H1 (cell line): ENCODE measurements around the gene C3orf20. TPM values are rescaled to one million over a fixed set of nuclear protein-coding genes. Genes with fewer than 3 reads are reported as not detected.

Source experiments
- CTCF ChIA-PET: fragments of 300-600 bp; sonication (Branson Sonifier 250); formaldehyde crosslinking; loops from one replicate; lab custom pipeline; 2021; ENCODE audit not compliant: partially characterized antibody; lab: Charles Lee
- POLR2A ChIA-PET: fragments of 300-600 bp; sonication (Branson Sonifier 250); formaldehyde crosslinking; loops from one replicate; lab custom pipeline; 2021; ENCODE audit warnings: inconsistent platforms; ENCODE audit not compliant: partially characterized antibody; lab: Charles Lee
- DNase-seq, 2 experiments: peaks; one replicate each; pipeline versions ENCODE4 v3.0.0 to v3.0.0-alpha.2; 2010 to 2022; ENCODE audit warnings: low spot score in 2 of 2, low read depth in 1 of 2, mixed read lengths in 1 of 2
- FAIRE-seq: peaks from 2 replicates; lab custom pipeline; 2011; peaks lifted over from hg19 to GRCh38; lab: Jason Lieb, UNC
- H2AFZ ChIP-seq: 2 replicates; pipeline ENCODE4 v1.8.1; 2012; ENCODE audit warnings: low read length, inconsistent platforms
- H2AK5ac ChIP-seq: 2 replicates; pipeline ENCODE4 v1.6.1; 2013; ENCODE audit warnings: low read depth, low read length
- H2BK120ac ChIP-seq: replicated peaks from 2 replicates; pipeline ENCODE3; 2013; ENCODE audit warnings: low read depth, low read length, inconsistent platforms
- H2BK12ac ChIP-seq: 2 replicates; pipeline ENCODE4 v1.6.1; 2013; ENCODE audit warnings: low read depth, low read length
- H2BK15ac ChIP-seq: 2 replicates; pipeline ENCODE4 v1.6.1; 2013; ENCODE audit warnings: low read length
- H2BK20ac ChIP-seq: 2 replicates; pipeline ENCODE4 v1.6.1; 2013; ENCODE audit warnings: low read length
- H2BK5ac ChIP-seq: 2 replicates; pipeline ENCODE4 v1.6.1; 2013; ENCODE audit warnings: low read depth, low read length
- H3K14ac ChIP-seq: 2 replicates; pipeline ENCODE4 v1.6.1; 2013; ENCODE audit warnings: inconsistent platforms; ENCODE audit not compliant: insufficient read length
- H3K18ac ChIP-seq: 2 replicates; pipeline ENCODE4 v1.6.1; 2013; ENCODE audit warnings: low read length; ENCODE audit errors: extremely low read depth
- H3K23ac ChIP-seq: 2 replicates; pipeline ENCODE4 v1.6.1; 2013; ENCODE audit warnings: inconsistent platforms; ENCODE audit not compliant: insufficient read length
- H3K23me2 ChIP-seq: 2 replicates; pipeline ENCODE4 v1.6.1; 2013; ENCODE audit warnings: low read depth, low read length
- H3K27ac ChIP-seq: 2 replicates; pipeline ENCODE4 v1.6.1; 2011; ENCODE audit warnings: low read depth, low read length, inconsistent platforms
- H3K27me3 ChIP-seq, 4 experiments: replicated peaks in 1 of 4; 1 replicate in 1 of 4; 2 replicates in 3 of 4; pipeline versions ENCODE4 v1.6.1 to v1.8.1; 2011 to 2013; ENCODE audit warnings: low read length in 3 of 4, mild to moderate bottlenecking in 3 of 4, inconsistent platforms in 2 of 4, mixed read lengths in 2 of 4, moderate library complexity in 1 of 4; ENCODE audit not compliant: control insufficient read depth in 3 of 4, insufficient read depth in 3 of 4; ENCODE audit errors: extremely low read depth in 1 of 4
- H3K36me3 ChIP-seq, 4 experiments: 2 replicates each; pipeline versions ENCODE4 v1.6.1 to v1.8.1; 2011 to 2013; ENCODE audit warnings: mild to moderate bottlenecking in 4 of 4, low read length in 3 of 4, moderate library complexity in 2 of 4, control low read depth in 1 of 4, inconsistent platforms in 1 of 4; ENCODE audit not compliant: insufficient read depth in 4 of 4, control insufficient read depth in 2 of 4
- H3K4ac ChIP-seq: replicated peaks from 2 replicates; pipeline ENCODE3; 2013; ENCODE audit warnings: low read length, low read depth, mixed read lengths, inconsistent platforms; ENCODE audit not compliant: insufficient read length
- H3K4me1 ChIP-seq, 4 experiments: replicated peaks in 1 of 4; 1 replicate in 1 of 4; 2 replicates in 3 of 4; pipeline versions ENCODE4 v1.6.1 to v1.8.1; 2011 to 2013; ENCODE audit warnings: low read length in 3 of 4, inconsistent platforms in 2 of 4, mixed read lengths in 1 of 4; ENCODE audit not compliant: insufficient read depth in 4 of 4, control insufficient read depth in 3 of 4
- H3K4me2 ChIP-seq, 2 experiments: 2 replicates each; pipeline versions ENCODE4 v1.6.1 to v1.8.1; 2011 to 2013; ENCODE audit warnings: low read depth in 2 of 2, low read length in 2 of 2, control low read depth in 1 of 2, inconsistent platforms in 1 of 2, mild to moderate bottlenecking in 1 of 2; ENCODE audit not compliant: insufficient read depth in 1 of 2
- H3K4me3 ChIP-seq, 4 experiments: fragments of 200-600, 300-600 bp in 1 of 4; sonication (generic), shearing (Covaris generic), sonication (Bioruptor Twin) in 1 of 4; 2 replicates each; pipeline versions ENCODE4 v1.5.1 to v1.8.1; 2011 to 2016; ENCODE audit warnings: low read length in 4 of 4, low read depth in 3 of 4, control low read depth in 2 of 4, inconsistent platforms in 2 of 4, mild to moderate bottlenecking in 2 of 4, mixed read lengths in 1 of 4, moderate library complexity in 1 of 4; ENCODE audit not compliant: insufficient read depth in 2 of 4; ENCODE audit errors: extremely low read depth in 1 of 4
- H3K56ac ChIP-seq: replicated peaks from 2 replicates; pipeline ENCODE3; 2013; ENCODE audit warnings: low read depth, mild to moderate bottlenecking, mixed read lengths, low read length, inconsistent platforms; ENCODE audit not compliant: insufficient read length
- H3K79me1 ChIP-seq: 2 replicates; pipeline ENCODE4 v1.6.1; 2013; ENCODE audit warnings: low read depth, low read length, control low read depth
- H3K79me2 ChIP-seq, 2 experiments: 2 replicates each; pipeline versions ENCODE4 v1.6.1 to v1.8.1; 2012 to 2013; ENCODE audit warnings: low read length in 2 of 2, mild to moderate bottlenecking in 2 of 2, inconsistent platforms in 1 of 2; ENCODE audit not compliant: insufficient read depth in 2 of 2, control insufficient read depth in 1 of 2
- H3K9ac ChIP-seq, 4 experiments: replicated peaks in 1 of 4; 1 replicate in 1 of 4; 2 replicates in 3 of 4; pipeline versions ENCODE4 v1.6.1 to v1.8.1; 2011 to 2013; ENCODE audit warnings: low read depth in 3 of 4, low read length in 3 of 4, control low read depth in 2 of 4, mild to moderate bottlenecking in 2 of 4, moderate library complexity in 2 of 4, inconsistent platforms in 1 of 4; ENCODE audit errors: extremely low read depth in 1 of 4
- H3K9me3 ChIP-seq, 2 experiments: 2 replicates each; pipeline versions ENCODE4 v1.6.1 to v1.8.1; 2012 to 2013; ENCODE audit warnings: mild to moderate bottlenecking in 2 of 2, moderate library complexity in 2 of 2, control low read depth in 1 of 2, inconsistent platforms in 1 of 2, low read depth in 1 of 2, low read length in 1 of 2, mixed read lengths in 1 of 2; ENCODE audit not compliant: insufficient read depth in 2 of 2
- H4K20me1 ChIP-seq, 2 experiments: replicated peaks in 1 of 2; 2 replicates each; pipeline versions ENCODE3 to v1.8.1; 2011 to 2013; ENCODE audit warnings: inconsistent platforms in 2 of 2, low read length in 2 of 2, mild to moderate bottlenecking in 1 of 2; ENCODE audit not compliant: insufficient read depth in 2 of 2, control insufficient read depth in 1 of 2
- H4K5ac ChIP-seq: 2 replicates; pipeline ENCODE4 v1.6.1; 2013; ENCODE audit warnings: low read length, low read depth, mixed read lengths, inconsistent platforms; ENCODE audit not compliant: insufficient read length
- H4K8ac ChIP-seq: 2 replicates; pipeline ENCODE4 v1.8.0; 2013; ENCODE audit warnings: mild to moderate bottlenecking, moderate library complexity, low read length, inconsistent platforms; ENCODE audit not compliant: insufficient read depth; ENCODE audit errors: extremely low read depth
- H4K91ac ChIP-seq: replicated peaks from 2 replicates; pipeline ENCODE3; 2013; ENCODE audit warnings: low read length, mixed read lengths, inconsistent platforms; ENCODE audit not compliant: insufficient read length
- BACH1 ChIP-seq: IDR thresholded peaks from 2 replicates; pipeline ENCODE4 v1.6.1; 2012; ENCODE audit warnings: low read length, improper control_type of control experiment
- CTBP2 ChIP-seq: IDR thresholded peaks from 2 replicates; pipeline ENCODE4 v1.7.0; 2011; ENCODE audit warnings: borderline replicate concordance, mild to moderate bottlenecking, moderate library complexity, mixed read lengths, low read length; ENCODE audit not compliant: insufficient read depth, insufficient read length
- CTCF ChIP-seq, 3 experiments: IDR thresholded peaks; 1 replicate in 2 of 3; 2 replicates in 1 of 3; pipeline versions ENCODE4 v1.5.1 to v1.6.1; 2011; ENCODE audit warnings: low read length in 3 of 3, mild to moderate bottlenecking in 3 of 3, inconsistent platforms in 2 of 3, low read depth in 1 of 3, moderate library complexity in 1 of 3; ENCODE audit not compliant: insufficient read depth in 1 of 3; ENCODE audit errors: control extremely low read depth in 1 of 3
- GTF2F1 ChIP-seq: IDR thresholded peaks from 2 replicates; pipeline ENCODE4 v1.6.1; 2012; ENCODE audit warnings: low read depth, low read length, improper control_type of control experiment, borderline replicate concordance
- HDAC2 ChIP-seq, 2 experiments: fragments of 300-600 bp in 1 of 2; sonication (generic) in 1 of 2; IDR thresholded peaks; 2 replicates each; pipeline ENCODE4 v1.6.1; 2011 to 2012; ENCODE audit warnings: low read depth in 2 of 2, low read length in 2 of 2, mild to moderate bottlenecking in 2 of 2, moderate library complexity in 2 of 2, borderline replicate concordance in 1 of 2, inconsistent platforms in 1 of 2
- NRF1 ChIP-seq: IDR thresholded peaks from 2 replicates; pipeline ENCODE4 v1.6.1; 2011; ENCODE audit warnings: mild to moderate bottlenecking, low read depth, low read length, improper control_type of control experiment
- RXRA ChIP-seq: IDR thresholded peaks from 2 replicates; pipeline ENCODE4 v1.6.1; 2011; ENCODE audit warnings: low read depth, mild to moderate bottlenecking, low read length, moderate library complexity; ENCODE audit not compliant: insufficient read depth
- SIN3A ChIP-seq, 2 experiments: IDR thresholded peaks in 1 of 2; conservative IDR thresholded peaks in 1 of 2; 2 replicates each; pipeline ENCODE4 v1.6.1; 2011 to 2012; ENCODE audit warnings: low read length in 2 of 2, improper control_type of control experiment in 1 of 2, low read depth in 1 of 2, mild to moderate bottlenecking in 1 of 2
- TCF12 ChIP-seq: IDR thresholded peaks from 2 replicates; pipeline ENCODE4 v1.6.1; 2011; ENCODE audit warnings: low read depth, mild to moderate bottlenecking, low read length
- TEAD4 ChIP-seq: IDR thresholded peaks from 2 replicates; pipeline ENCODE4 v1.6.1; 2012; ENCODE audit warnings: low read depth, low read length, inconsistent platforms, mixed read lengths
- whole genome bisulfite sequencing, 2 experiments: shearing (Covaris generic) in 1 of 2; methylation state at CpG; one replicate each; pipeline versions ENCODE4 v1.1.6 to v1.1.7; 2013 to 2015; ENCODE audit warnings: low lambda C conversion rate in 2 of 2, mixed read lengths in 2 of 2, inconsistent platforms in 1 of 2, low coverage in 1 of 2, missing lambda C conversion rate in 1 of 2; ENCODE audit not compliant: insufficient replicate concordance in 2 of 2, insufficient coverage in 1 of 2, insufficient read length in 1 of 2; ENCODE audit errors: extremely low coverage in 1 of 2, missing lambda C conversion rate in 1 of 2; 5-methylcytosine and 5-hydroxymethylcytosine counted together
- polyA plus RNA-seq, 7 experiments: library from polyadenylated mRNA; depleted of rRNA in 3 of 7; stranded (reverse) in 5 of 7; unstranded in 2 of 7; fragments of >200 nt in 5 of 7; fragments of 200-250 nt in 2 of 7; gene quantifications; 1 replicate in 5 of 7; 2 replicates in 1 of 7; 4 replicates in 1 of 7; pipeline versions ENCODE4 v1.2.1 to v1.2.3, GENCODE V29; 2011 to 2013; ENCODE audit warnings: missing spikeins in 2 of 7, mixed read lengths in 2 of 7
- total RNA-seq: library from RNA; stranded (reverse); fragmentation: NEBNext Ultra II Directional; extraction: Animal tissue kit (Norgen Biotek cat#: 25700); gene quantifications from 2 replicates; pipeline ENCODE4 v1.2.1, GENCODE V29; 2021
- TF ChIP-seq, protein P1 (sequence below): IDR thresholded peaks from 2 replicates; pipeline ENCODE4 v1.6.1; 2012; ENCODE audit warnings: inconsistent platforms

The C3orf20 gene
- total and polyA plus RNA-seq, 2 of the 8 experiments (the other 6 are each of a cell fraction or from before 2014, with no cell fraction given), result not detected

DNA sequence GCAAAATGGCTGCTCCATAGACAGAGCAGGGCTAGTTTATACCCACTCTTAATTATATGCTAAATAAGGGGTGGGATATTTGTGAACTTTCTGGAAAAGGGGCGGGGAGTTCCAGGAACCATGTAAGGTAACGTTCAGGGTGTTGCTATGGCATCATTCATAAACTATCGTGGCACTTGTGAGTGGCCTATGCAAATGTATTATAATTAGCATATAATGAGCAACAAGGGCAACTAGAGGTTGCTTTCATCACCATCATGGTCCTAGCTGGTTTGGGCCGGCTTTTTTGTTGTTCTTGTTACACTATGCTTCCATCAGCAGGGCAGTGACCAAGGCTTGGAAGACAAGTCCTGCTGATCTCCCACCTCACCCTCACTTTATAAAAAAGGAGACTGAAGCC, 100.6 kb downstream of the C3orf20 start:
- DNase-seq, result no peak
- H3K9me3 ChIP-seq, result no peaks in the 10 kb centered on the region
- H2AK5ac ChIP-seq, result no peak overlapping the region
- no peak overlapping the region for H2BK120ac ChIP-seq
- no peaks in the 10 kb centered on the region for H3K27me3 ChIP-seq
- no peaks in the 10 kb centered on the region for H3K23me2 ChIP-seq
- no peaks in the 10 kb centered on the region for H4K20me1 ChIP-seq
- no peak overlapping the region for H3K56ac ChIP-seq
- H2BK15ac ChIP-seq, result no peak overlapping the region
- H2BK5ac ChIP-seq, result no peak overlapping the region
- no peak overlapping the region for H3K4me3 ChIP-seq
- no peaks in the 10 kb centered on the region for H3K36me3 ChIP-seq
- H3K14ac ChIP-seq, result no peak overlapping the region
- no peak overlapping the region for H3K4ac ChIP-seq
- no peak overlapping the region for H4K8ac ChIP-seq
- POLR2A ChIA-PET, result no interaction called here
- H3K27ac ChIP-seq, result no peak overlapping the region
- no peaks in the 10 kb centered on the region for H3K79me1 ChIP-seq
- H4K91ac ChIP-seq, result no peak overlapping the region
- H2AFZ ChIP-seq, result no peak overlapping the region
- H3K4me1 ChIP-seq, result peaks cover 3 to 18% (median 14%) of the 10 kb centered on the region in 4 experiments
- H3K23ac ChIP-seq, result no peak overlapping the region
- no peak overlapping the region for H4K5ac ChIP-seq
- no peak overlapping the region for H3K4me2 ChIP-seq
- no peak overlapping the region for H2BK12ac ChIP-seq
- no peak for FAIRE-seq
- no peaks in the 10 kb centered on the region for H3K79me2 ChIP-seq
- H3K18ac ChIP-seq, result no peak overlapping the region
- WGBS, 2 experiments, result 86% methylated on average over 4 of the region's 4 CpGs; no CpG with 5 or more reads in 1 of the 2 experiments
- H2BK20ac ChIP-seq, result no peak overlapping the region
- CTCF ChIA-PET, result interaction anchor here (0.9 to 2.9 kb wide), 5 partner anchors 13 to 143 kb away, joined by 4 to 18 read pairs (median 5); partner anchors contain the start of gene C3orf20
- no peak overlapping the region for H3K9ac ChIP-seq
- TF ChIP-seq CTBP2 (no peak), BACH1 (no peak), RXRA (no peak), TCF12 (no peak), NRF1 (no peak), HDAC2 (IDR thresholded peaks at IDR 0.05; ENCODE audit: borderline replicate concordance in 1 of 2, low read depth in 2 of 2, low read length in 2 of 2) (no peak), GTF2F1 (no peak), CTCF (IDR thresholded peaks at IDR 0.05; ENCODE audit: control extremely low read depth in 1 of 3, insufficient read depth in 1 of 3, low read depth in 1 of 3, low read length in 3 of 3) (no peak), TEAD4 (no peak), SIN3A (conservative IDR thresholded peaks at IDR 0.05 in 1 of 2, IDR thresholded peaks at IDR 0.05 in 1 of 2; ENCODE audit: low read depth in 1 of 2, low read length in 2 of 2) (no peak)
- TF ChIP-seq, protein P1, sequence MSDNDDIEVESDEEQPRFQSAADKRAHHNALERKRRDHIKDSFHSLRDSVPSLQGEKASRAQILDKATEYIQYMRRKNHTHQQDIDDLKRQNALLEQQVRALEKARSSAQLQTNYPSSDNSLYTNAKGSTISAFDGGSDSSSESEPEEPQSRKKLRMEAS, result no peak
